ENCODE results near the gene NSG1.

DNA sequence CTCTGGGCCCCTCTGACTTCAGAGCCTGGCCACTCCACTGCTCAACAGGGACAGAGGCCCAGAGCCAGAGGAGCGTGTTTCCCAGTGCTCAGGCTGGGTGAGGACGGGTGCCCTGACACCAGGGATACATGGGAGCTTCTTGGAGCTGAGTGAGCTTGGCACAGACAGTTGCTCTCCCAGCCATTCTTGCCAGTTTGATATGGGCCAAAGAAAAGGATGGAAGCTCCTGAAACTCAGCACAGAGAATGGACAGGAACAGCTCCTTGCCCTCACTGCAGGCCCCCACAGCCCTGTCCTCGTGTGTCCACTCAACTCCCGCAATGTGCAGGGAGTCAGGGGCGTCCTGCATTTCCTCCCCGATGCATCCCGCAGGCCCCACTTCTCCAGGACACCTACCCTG lies 38.8 kb downstream of the NSG1 start:
- TF ChIP-seq, protein P1, sequence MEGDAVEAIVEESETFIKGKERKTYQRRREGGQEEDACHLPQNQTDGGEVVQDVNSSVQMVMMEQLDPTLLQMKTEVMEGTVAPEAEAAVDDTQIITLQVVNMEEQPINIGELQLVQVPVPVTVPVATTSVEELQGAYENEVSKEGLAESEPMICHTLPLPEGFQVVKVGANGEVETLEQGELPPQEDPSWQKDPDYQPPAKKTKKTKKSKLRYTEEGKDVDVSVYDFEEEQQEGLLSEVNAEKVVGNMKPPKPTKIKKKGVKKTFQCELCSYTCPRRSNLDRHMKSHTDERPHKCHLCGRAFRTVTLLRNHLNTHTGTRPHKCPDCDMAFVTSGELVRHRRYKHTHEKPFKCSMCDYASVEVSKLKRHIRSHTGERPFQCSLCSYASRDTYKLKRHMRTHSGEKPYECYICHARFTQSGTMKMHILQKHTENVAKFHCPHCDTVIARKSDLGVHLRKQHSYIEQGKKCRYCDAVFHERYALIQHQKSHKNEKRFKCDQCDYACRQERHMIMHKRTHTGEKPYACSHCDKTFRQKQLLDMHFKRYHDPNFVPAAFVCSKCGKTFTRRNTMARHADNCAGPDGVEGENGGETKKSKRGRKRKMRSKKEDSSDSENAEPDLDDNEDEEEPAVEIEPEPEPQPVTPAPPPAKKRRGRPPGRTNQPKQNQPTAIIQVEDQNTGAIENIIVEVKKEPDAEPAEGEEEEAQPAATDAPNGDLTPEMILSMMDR (conservative IDR thresholded peaks at IDR 0.05; ENCODE audit: low read depth, low read length), result no peak
- no peak for TF ChIP-seq EZH2 (IDR thresholded peaks at IDR 0.05; ENCODE audit: borderline replicate concordance, low read depth, low read length, poor library complexity, severe bottlenecking)

Data from A673 (cell line).